ELR (cell line): ENCODE results near the gene BABAM2.

ENCODE experiments used
- DNase-seq: peaks from one replicate; pipeline ENCODE4 v3.0.0-alpha.2; 2015; ENCODE audit warnings: low read depth

The BABAM2 gene

GRCh38 chr2:28382755-28383154 lies 492.2 kb downstream of the BABAM2 start:
- no peak for DNase-seq

GRCh38 chr2:28387082-28387960 lies 496.8 kb downstream of the BABAM2 start:
- DNase-seq = peak; percentile 72
